ENCODE data around the gene EPAS1. TPM values are rescaled to one million over a fixed set of nuclear protein-coding genes. Genes with fewer than 3 reads are reported as not detected.

Gene EPAS1
- total RNA-seq, 1 donor from 2014 or later, result 0.47 TPM

- Mint-ChIP-seq H3K9me3 (no peaks in the 10 kb centered on the region), H3K27ac (no peak overlapping the region), H3K27me3 (peaks cover 14% of the 10 kb centered on the region), H3K4me1 (no peaks in the 10 kb centered on the region), H3K36me3 (ENCODE audit: low read depth) (no peaks in the 10 kb centered on the region), H3K4me3 (no peak overlapping the region)
- TF ChIP-seq CTCF (IDR thresholded peaks at IDR 0.05), result no peak
- no peak for ATAC-seq (ENCODE audit: low read depth)
- ChIA-PET POLR2A (no interaction called here), CTCF (no interaction called here)
- intact Hi-C loops (cut with micrococcal nuclease), result no loop called here
- DNase-seq, result no peak
Observed at GRCh38 chr2:46284260-46284659, 12.9 kb upstream of the EPAS1 start.

GRCh38 chr2:46284796-46285195, 12.4 kb upstream of the EPAS1 start:
- DNase-seq (no peak), ATAC-seq (ENCODE audit: low read depth) (no peak)
- intact Hi-C loops (cut with micrococcal nuclease), result no loop called here
- TF ChIP-seq CTCF (IDR thresholded peaks at IDR 0.05), result no peak
- Mint-ChIP-seq H3K4me1 (no peaks in the 10 kb centered on the region), H3K4me3 (no peak overlapping the region), H3K36me3 (ENCODE audit: low read depth) (no peaks in the 10 kb centered on the region), H3K27me3 (peaks cover 14% of the 10 kb centered on the region), H3K9me3 (no peaks in the 10 kb centered on the region), H3K27ac (no peak overlapping the region)
- POLR2A ChIA-PET, result interaction anchor here (0.6 kb wide), 1 partner anchor 681 kb away, joined by 3 read pairs; no protein-coding TSS in a partner anchor
- CTCF ChIA-PET, result no interaction called here

- H3K27me3 Mint-ChIP-seq, result peaks cover 14% of the 10 kb centered on the region
- intact Hi-C loops (cut with micrococcal nuclease), result no loop called here
- no peaks in the 10 kb centered on the region for H3K9me3 Mint-ChIP-seq
- no peaks in the 10 kb centered on the region for H3K4me1 Mint-ChIP-seq
- POLR2A ChIA-PET, result no interaction called here
- H3K36me3 Mint-ChIP-seq (ENCODE audit: low read depth), result no peaks in the 10 kb centered on the region
- H3K27ac Mint-ChIP-seq, result no peak overlapping the region
- DNase-seq, result no peak
- no peak for ATAC-seq (ENCODE audit: low read depth)
- CTCF ChIA-PET, result no interaction called here
- no peak for TF ChIP-seq CTCF (IDR thresholded peaks at IDR 0.05)
- H3K4me3 Mint-ChIP-seq, result no peak overlapping the region
Observed at GRCh38 chr2:46286715-46287114, 10.5 kb upstream of the EPAS1 start.

- no peaks in the 10 kb centered on the region for H3K36me3 Mint-ChIP-seq (ENCODE audit: low read depth)
- ATAC-seq (ENCODE audit: low read depth) (no peak), DNase-seq (no peak)
- no peak for TF ChIP-seq CTCF (IDR thresholded peaks at IDR 0.05)
- ChIA-PET CTCF (no interaction called here), POLR2A (no interaction called here)
- peaks cover 7% of the 10 kb centered on the region for H3K27me3 Mint-ChIP-seq
- no peaks in the 10 kb centered on the region for H3K9me3 Mint-ChIP-seq
- no peak overlapping the region for H3K27ac Mint-ChIP-seq
- intact Hi-C loops (cut with micrococcal nuclease), result no loop called here
- H3K4me3 Mint-ChIP-seq, result no peak overlapping the region
- no peaks in the 10 kb centered on the region for H3K4me1 Mint-ChIP-seq
Observed at GRCh38 chr2:46290078-46290477, 7.1 kb upstream of the EPAS1 start.

- peaks cover 26% of the 10 kb centered on the region for H3K27me3 Mint-ChIP-seq
- CTCF ChIA-PET, result no interaction called here
- POLR2A ChIA-PET, result no interaction called here
- TF ChIP-seq CTCF (IDR thresholded peaks at IDR 0.05), result no peak
- H3K36me3 Mint-ChIP-seq (ENCODE audit: low read depth), result peaks cover 4% of the 10 kb centered on the region
- ATAC-seq (ENCODE audit: low read depth), result no peak
- intact Hi-C loops (cut with micrococcal nuclease), result no loop called here
- no peaks in the 10 kb centered on the region for H3K9me3 Mint-ChIP-seq
- peaks cover 11% of the 10 kb centered on the region for H3K4me1 Mint-ChIP-seq
- H3K27ac Mint-ChIP-seq, result no peak overlapping the region
- H3K4me3 Mint-ChIP-seq, result no peak overlapping the region
- DNase-seq, result no peak
Observed at GRCh38 chr2:46293466-46293865, 3.7 kb upstream of the EPAS1 start.

Measured in activated B cell treated with CpG ODN at 0.5 μM for 24 hours (primary cell).